Measurements from ENCODE around the gene INO80C.
"Not testable (repeated sequence)": the region's sequence is repeated elsewhere in the genome, so short reads cannot be mapped to it uniquely, and the experiment has no call there.

Gene INO80C

GRCh38 chr18:35512761-35513160, 15.0 kb upstream of the INO80C start:
- DNase-seq = no peak

- no peak for DNase-seq
These were observed 14.1 kb upstream of the INO80C start for GRCh38 chr18:35511833-35512232.

GRCh38 chr18:35511428-35511827, 13.7 kb upstream of the INO80C start:
- no peak for DNase-seq

GRCh38 chr18:35510076-35510651, 12.4 kb upstream of the INO80C start:
- no peak for DNase-seq

- DNase-seq = no peak
These were observed 11.1 kb upstream of the INO80C start for GRCh38 chr18:35508746-35509338.

- DNase-seq = no peak
These were observed 10.3 kb upstream of the INO80C start for GRCh38 chr18:35508030-35508429.

GRCh38 chr18:35507623-35508022, 9.9 kb upstream of the INO80C start:
- no peak for DNase-seq

- no peak for DNase-seq
These were observed 9.4 kb upstream of the INO80C start for GRCh38 chr18:35507192-35507591.

GRCh38 chr18:35506024-35506712, 8.4 kb upstream of the INO80C start:
- no peak for DNase-seq

GRCh38 chr18:35504996-35505395, 7.2 kb upstream of the INO80C start:
- no peak for DNase-seq

- no peak for DNase-seq
These were observed 4.3 kb upstream of the INO80C start for GRCh38 chr18:35502052-35502451.

GRCh38 chr18:35501369-35501768, 3.6 kb upstream of the INO80C start:
- no peak for DNase-seq

- DNase-seq = no peak
These were observed 2.4 kb upstream of the INO80C start for GRCh38 chr18:35500113-35500512.

- no peak for DNase-seq
These were observed 762 bp downstream of the INO80C start for GRCh38 chr18:35497027-35497369.

- no peak for DNase-seq
These were observed 2.0 kb downstream of the INO80C start for GRCh38 chr18:35495536-35496314.

- no peak for DNase-seq
These were observed 3.2 kb downstream of the INO80C start for GRCh38 chr18:35494251-35495220.

GRCh38 chr18:35491700-35492077, 6.1 kb downstream of the INO80C start:
- DNase-seq = no peak

- DNase-seq = no peak
These were observed 6.7 kb downstream of the INO80C start for GRCh38 chr18:35490894-35491699.

GRCh38 chr18:35489913-35490490, 7.8 kb downstream of the INO80C start:
- no peak for DNase-seq

GRCh38 chr18:35489281-35489680, 8.5 kb downstream of the INO80C start:
- not testable (repeated sequence) for DNase-seq

GRCh38 chr18:35488396-35488795, 9.4 kb downstream of the INO80C start:
- DNase-seq = not testable (repeated sequence)
